GM23248 (cell line): ENCODE measurements around the gene MYBPC3. TPM values are rescaled to one million over a fixed set of nuclear protein-coding genes. Genes with fewer than 3 reads are reported as not detected.

Source experiments
- DNase-seq: peaks from one replicate; pipeline ENCODE4 v3.0.0-alpha.2; 2015
- H2AFZ ChIP-seq: fragments of 200-600 bp; sonication (generic); 2 replicates; pipeline ENCODE4 v1.6.1; 2016; ENCODE audit warnings: antibody characterized with exemption
- H3F3A ChIP-seq: fragments of 200-600 bp; sonication (generic); 2 replicates; pipeline ENCODE4 v1.6.1; 2016; ENCODE audit warnings: mild to moderate bottlenecking, antibody characterized with exemption, mixed run types; ENCODE audit not compliant: insufficient read depth
- H3K27ac ChIP-seq: fragments of 200-600 bp; sonication (generic); 2 replicates; pipeline ENCODE4 v1.5.1; 2016; ENCODE audit warnings: mild to moderate bottlenecking
- H3K27me3 ChIP-seq: fragments of 200-600 bp; sonication (generic); replicated peaks from 2 replicates; pipeline ENCODE4 v1.6.1; 2016; ENCODE audit warnings: mild to moderate bottlenecking; ENCODE audit not compliant: insufficient read depth
- H3K36me3 ChIP-seq: fragments of 200-600 bp; sonication (generic); 2 replicates; pipeline ENCODE4 v1.6.1; 2016; ENCODE audit warnings: low read depth, mild to moderate bottlenecking
- H3K4me1 ChIP-seq: fragments of 200-600 bp; sonication (generic); 2 replicates; pipeline ENCODE4 v1.6.1; 2016; ENCODE audit warnings: mild to moderate bottlenecking; ENCODE audit not compliant: insufficient read depth
- H3K4me2 ChIP-seq: fragments of 200-600 bp; sonication (generic); one replicate; pipeline ENCODE4 v1.6.1; 2016; ENCODE audit warnings: mild to moderate bottlenecking; ENCODE audit not compliant: unreplicated experiment
- H3K4me3 ChIP-seq: fragments of 200-600 bp; sonication (generic); 2 replicates; pipeline ENCODE4 v1.5.1; 2016; ENCODE audit warnings: mild to moderate bottlenecking
- H3K79me2 ChIP-seq: fragments of 200-600 bp; sonication (generic); 2 replicates; pipeline ENCODE4 v1.6.1; 2016; ENCODE audit warnings: mild to moderate bottlenecking; ENCODE audit not compliant: insufficient read depth
- H3K9ac ChIP-seq: fragments of 200-600 bp; sonication (generic); 2 replicates; pipeline ENCODE4 v1.6.1; 2016; ENCODE audit warnings: mild to moderate bottlenecking
- H3K9me2 ChIP-seq: fragments of 200-600 bp; sonication (generic); 2 replicates; pipeline ENCODE4 v1.6.1; 2016; ENCODE audit warnings: mixed run types, mild to moderate bottlenecking, moderate library complexity; ENCODE audit not compliant: insufficient read depth
- H3K9me3 ChIP-seq: fragments of 200-600 bp; sonication (generic); one replicate; pipeline ENCODE4 v1.6.1; 2017; ENCODE audit warnings: low read depth
- H4K20me1 ChIP-seq: fragments of 200-600 bp; sonication (generic); 2 replicates; pipeline ENCODE4 v1.6.0; 2016; ENCODE audit not compliant: insufficient read depth
- EZH2 ChIP-seq: fragments of 200-600 bp; sonication (generic); IDR thresholded peaks from 2 replicates; pipeline ENCODE4 v1.6.1; 2018; ENCODE audit warnings: antibody characterized with exemption, mild to moderate bottlenecking; ENCODE audit not compliant: insufficient read depth, poor library complexity, severe bottlenecking
- EZH2phosphoT487 ChIP-seq: fragments of 200-600 bp; sonication (generic); IDR thresholded peaks from 2 replicates; pipeline ENCODE4 v1.6.1; 2018; ENCODE audit warnings: antibody characterized with exemption, moderate library complexity, mild to moderate bottlenecking, low read depth; ENCODE audit not compliant: insufficient read depth
- whole genome bisulfite sequencing, 2 experiments: methylation state at CpG; one replicate each; pipeline ENCODE4 v1.1.6; 2015 to 2017; ENCODE audit warnings: low lambda C conversion rate in 2 of 2, low coverage in 1 of 2; ENCODE audit errors: missing lambda C conversion rate in 2 of 2; 5-methylcytosine and 5-hydroxymethylcytosine counted together
- in situ Hi-C: fragments of 300-500 bp; cut with MboI; formaldehyde crosslinking; loops from 2 replicates; pipeline ENCODE4 v1.15.0; 2020
- polyA plus RNA-seq: library from polyadenylated mRNA; unstranded; fragments of >200 nt; fragmentation: Nextera tagmentation; extraction: Ambion mirVana; gene quantifications from 2 replicates; pipeline ENCODE4 v1.2.1, GENCODE V29; 2016
- total RNA-seq: library from RNA; depleted of rRNA; stranded (reverse); fragments of >200 nt; shearing (Covaris generic); gene quantifications from 2 replicates; pipeline ENCODE4 v1.2.3, GENCODE V29; 2014

Gene MYBPC3
- total and polyA plus RNA-seq, 2 experiments from 2014 or later: not detected

GRCh38 chr11:47391077-47391583 lies 38.6 kb upstream of the MYBPC3 start:
- TF ChIP-seq EZH2 (no peak), EZH2phosphoT487 (no peak)

GRCh38 chr11:47390422-47390760 lies 37.9 kb upstream of the MYBPC3 start:
- no peaks in the 10 kb centered on the region for H3K27me3 ChIP-seq
- H3K9me2 ChIP-seq: no peaks in the 10 kb centered on the region
- no peak overlapping the region for H3K9ac ChIP-seq
- DNase-seq: no peak
- no peaks in the 10 kb centered on the region for H3K79me2 ChIP-seq
- H3K4me2 ChIP-seq: no peak overlapping the region
- H3K4me1 ChIP-seq: no peaks in the 10 kb centered on the region; the same call in 1 of the 2 replicates
- H3K27ac ChIP-seq: no peak overlapping the region
- in situ Hi-C loops: no loop called here
- H3F3A ChIP-seq: no peaks in the 10 kb centered on the region
- H4K20me1 ChIP-seq: no peaks in the 10 kb centered on the region
- no peak overlapping the region for H2AFZ ChIP-seq
- 90 to 94% methylated on average over 6 of the region's 6 CpGs for WGBS, 2 experiments
- no peaks in the 10 kb centered on the region for H3K9me3 ChIP-seq
- no peak for TF ChIP-seq EZH2
- TF ChIP-seq EZH2phosphoT487: no peak
- H3K4me3 ChIP-seq: no peak overlapping the region
- no peaks in the 10 kb centered on the region for H3K36me3 ChIP-seq

More at GRCh38 chr11:47391077-47391583, 38.6 kb upstream of the MYBPC3 start:
- H3K27me3 ChIP-seq: no peaks in the 10 kb centered on the region
- no peaks in the 10 kb centered on the region for H4K20me1 ChIP-seq
- H3K4me3 ChIP-seq: no peak overlapping the region
- DNase-seq: no peak
- no peak overlapping the region for H3K27ac ChIP-seq
- H3K4me2 ChIP-seq: no peak overlapping the region
- H3K79me2 ChIP-seq: no peaks in the 10 kb centered on the region
- H3K9me2 ChIP-seq: no peaks in the 10 kb centered on the region
- H3K9me3 ChIP-seq: no peaks in the 10 kb centered on the region
- H3F3A ChIP-seq: no peaks in the 10 kb centered on the region
- 80 to 83% methylated on average over 9 to 11 of the region's 11 CpGs for WGBS, 2 experiments
- H3K36me3 ChIP-seq: no peaks in the 10 kb centered on the region
- H3K4me1 ChIP-seq: no peaks in the 10 kb centered on the region; the same call in 1 of the 2 replicates
- H2AFZ ChIP-seq: no peak overlapping the region
- H3K9ac ChIP-seq: no peak overlapping the region
- in situ Hi-C loops: no loop called here

- H3K9ac ChIP-seq: no peak overlapping the region
- no peaks in the 10 kb centered on the region for H3K9me3 ChIP-seq
- no peak overlapping the region for H3K4me3 ChIP-seq
- no peaks in the 10 kb centered on the region for H3K27me3 ChIP-seq
- no peaks in the 10 kb centered on the region for H4K20me1 ChIP-seq
- H3K4me2 ChIP-seq: no peak overlapping the region
- no peak for DNase-seq
- no peaks in the 10 kb centered on the region for H3K36me3 ChIP-seq
- H3K9me2 ChIP-seq: no peaks in the 10 kb centered on the region
- H2AFZ ChIP-seq: no peak overlapping the region
- H3K4me1 ChIP-seq: no peaks in the 10 kb centered on the region; the same call in 1 of the 2 replicates
- H3K27ac ChIP-seq: no peak overlapping the region
- H3K79me2 ChIP-seq: no peaks in the 10 kb centered on the region
- 85 to 86% methylated on average over 10 to 17 of the region's 17 CpGs for WGBS, 2 experiments
- in situ Hi-C loops: no loop called here
- H3F3A ChIP-seq: no peaks in the 10 kb centered on the region
- TF ChIP-seq EZH2phosphoT487: no peak
- no peak for TF ChIP-seq EZH2
Observed at GRCh38 chr11:47389577-47390421, 37.3 kb upstream of the MYBPC3 start.

GRCh38 chr11:47388697-47389576 lies 36.4 kb upstream of the MYBPC3 start:
- no peak for DNase-seq
- 83 to 92% methylated on average over 27 to 28 of the region's 28 CpGs for WGBS, 2 experiments
- in situ Hi-C loops: no loop called here
- no peaks in the 10 kb centered on the region for H3K79me2 ChIP-seq
- no peak overlapping the region for H3K4me3 ChIP-seq
- H3K27ac ChIP-seq: no peak overlapping the region
- no peaks in the 10 kb centered on the region for H4K20me1 ChIP-seq
- H3K9me3 ChIP-seq: no peaks in the 10 kb centered on the region
- H3K27me3 ChIP-seq: no peaks in the 10 kb centered on the region
- H3F3A ChIP-seq: no peaks in the 10 kb centered on the region
- H3K4me1 ChIP-seq: no peaks in the 10 kb centered on the region; the same call in 1 of the 2 replicates
- no peaks in the 10 kb centered on the region for H3K9me2 ChIP-seq
- TF ChIP-seq EZH2phosphoT487: no peak
- no peak for TF ChIP-seq EZH2
- no peak overlapping the region for H3K4me2 ChIP-seq
- no peak overlapping the region for H3K9ac ChIP-seq
- no peaks in the 10 kb centered on the region for H3K36me3 ChIP-seq
- no peak overlapping the region for H2AFZ ChIP-seq
